ENCODE results near the gene IL12RB2. TPM values are rescaled to one million over a fixed set of nuclear protein-coding genes. Genes with fewer than 3 reads are reported as not detected.

Gene IL12RB2
- total and polyA plus RNA-seq, 2 donors (not counting 1 experiment from before 2014, with no cell fraction given): 0.67 TPM; not detected in 1

DNA sequence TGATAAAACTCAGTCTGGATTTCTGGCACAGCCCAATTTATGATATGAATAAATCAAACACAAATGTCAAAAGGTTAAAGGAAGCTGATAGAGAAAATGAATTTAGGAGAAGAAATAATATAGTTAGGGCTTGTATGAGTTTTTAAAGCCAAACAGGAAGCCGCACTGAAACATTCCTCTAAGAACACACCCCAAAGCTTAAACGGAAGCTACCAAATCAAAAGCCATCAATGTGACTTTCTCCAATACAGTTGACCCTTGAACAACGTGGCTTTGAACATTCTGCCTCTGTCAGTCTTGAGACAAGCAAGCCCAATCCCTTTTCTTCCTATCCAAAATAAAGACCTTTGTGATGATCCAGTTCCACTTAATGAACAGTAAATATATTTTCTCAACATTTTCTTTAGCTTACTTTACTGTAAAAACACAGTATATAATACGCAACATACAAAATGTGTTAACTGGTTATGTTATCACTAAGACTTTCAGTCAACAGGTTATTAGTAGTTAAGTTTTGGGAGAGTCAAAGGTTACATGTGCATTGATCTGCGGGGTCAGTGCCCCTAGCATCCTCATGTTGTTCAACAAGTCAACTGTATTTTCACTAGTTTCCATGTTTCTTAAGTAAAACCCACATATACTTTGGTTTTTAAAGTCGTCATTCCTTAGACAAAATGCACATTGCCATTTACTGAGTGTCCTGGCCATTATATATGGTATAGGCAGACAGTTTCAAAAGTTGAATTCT, 111.3 kb downstream of the IL12RB2 start:
- no peaks in the 10 kb centered on the region for H3K27me3 Mint-ChIP-seq
- DNase-seq (no peak), ATAC-seq (ENCODE audit: low read depth) (no peak)
- H3K9me3 Mint-ChIP-seq (ENCODE audit: insufficient read depth): no peaks in the 10 kb centered on the region
- H3K4me1 Mint-ChIP-seq: peaks cover 3% of the 10 kb centered on the region
- no peak overlapping the region for H3K4me3 Mint-ChIP-seq
- CTCF ChIA-PET: no interaction called here
- Histone ChIP-seq H3K4me2 (replicated peaks; ENCODE audit: low read depth, low read length, poor library complexity, severe bottlenecking) (no peak overlapping the region), H3K27ac (ENCODE audit: low read length in 2 of 2) (no peak overlapping the region), H3K9me3 (ENCODE audit: control extremely low read depth in 1 of 3, control insufficient read depth in 2 of 3, insufficient read depth in 1 of 3, low read length in 2 of 3) (no peaks in the 10 kb centered on the region), H3K79me2 (ENCODE audit: control insufficient read depth, insufficient read depth, low read length) (peaks cover 53% of the 10 kb centered on the region), H3K9ac (ENCODE audit: low read length) (no peak overlapping the region), H3K4me1 (ENCODE audit: control insufficient read depth in 2 of 2, insufficient read depth in 2 of 2, low read length in 2 of 2) (no peaks in the 10 kb centered on the region), H3K4me3 (ENCODE audit: control extremely low read depth in 1 of 5, extremely low read depth in 1 of 5, insufficient read depth in 1 of 5, low read depth in 2 of 5, low read length in 4 of 5) (no peak overlapping the region), H3K36me3 (replicated peaks in 1 of 2; ENCODE audit: control extremely low read depth in 1 of 2, control insufficient read depth in 1 of 2, extremely low read depth in 1 of 2, insufficient read depth in 2 of 2, low read length in 1 of 2) (peaks cover 31 to 95% of the 10 kb centered on the region in 2 experiments), H2AFZ (ENCODE audit: insufficient read depth, low read depth, low read length, poor library complexity, severe bottlenecking) (no peak overlapping the region), H3K27me3 (replicated peaks in 1 of 4; ENCODE audit: control extremely low read depth in 1 of 4, control insufficient read depth in 3 of 4, insufficient read depth in 4 of 4, low read length in 3 of 4) (no peaks in the 10 kb centered on the region), H4K20me1 (ENCODE audit: control insufficient read depth, insufficient read depth, low read length, poor library complexity, severe bottlenecking) (peaks cover 78% of the 10 kb centered on the region)
- POLR2A ChIA-PET: no interaction called here
- no peak overlapping the region for H3K27ac Mint-ChIP-seq
- intact Hi-C loops (cut with micrococcal nuclease): no loop called here
- 86% methylated on average over 2 of the region's 6 CpGs for WGBS (ENCODE audit: insufficient coverage)
- TF ChIP-seq EZH2 (IDR thresholded peaks at IDR 0.05; ENCODE audit: borderline replicate concordance, insufficient read depth, low read depth, low read length, poor library complexity, severe bottlenecking): no peak
- TF ChIP-seq, protein P1, sequence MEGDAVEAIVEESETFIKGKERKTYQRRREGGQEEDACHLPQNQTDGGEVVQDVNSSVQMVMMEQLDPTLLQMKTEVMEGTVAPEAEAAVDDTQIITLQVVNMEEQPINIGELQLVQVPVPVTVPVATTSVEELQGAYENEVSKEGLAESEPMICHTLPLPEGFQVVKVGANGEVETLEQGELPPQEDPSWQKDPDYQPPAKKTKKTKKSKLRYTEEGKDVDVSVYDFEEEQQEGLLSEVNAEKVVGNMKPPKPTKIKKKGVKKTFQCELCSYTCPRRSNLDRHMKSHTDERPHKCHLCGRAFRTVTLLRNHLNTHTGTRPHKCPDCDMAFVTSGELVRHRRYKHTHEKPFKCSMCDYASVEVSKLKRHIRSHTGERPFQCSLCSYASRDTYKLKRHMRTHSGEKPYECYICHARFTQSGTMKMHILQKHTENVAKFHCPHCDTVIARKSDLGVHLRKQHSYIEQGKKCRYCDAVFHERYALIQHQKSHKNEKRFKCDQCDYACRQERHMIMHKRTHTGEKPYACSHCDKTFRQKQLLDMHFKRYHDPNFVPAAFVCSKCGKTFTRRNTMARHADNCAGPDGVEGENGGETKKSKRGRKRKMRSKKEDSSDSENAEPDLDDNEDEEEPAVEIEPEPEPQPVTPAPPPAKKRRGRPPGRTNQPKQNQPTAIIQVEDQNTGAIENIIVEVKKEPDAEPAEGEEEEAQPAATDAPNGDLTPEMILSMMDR (IDR thresholded peaks at IDR 0.05): no peak

DNA sequence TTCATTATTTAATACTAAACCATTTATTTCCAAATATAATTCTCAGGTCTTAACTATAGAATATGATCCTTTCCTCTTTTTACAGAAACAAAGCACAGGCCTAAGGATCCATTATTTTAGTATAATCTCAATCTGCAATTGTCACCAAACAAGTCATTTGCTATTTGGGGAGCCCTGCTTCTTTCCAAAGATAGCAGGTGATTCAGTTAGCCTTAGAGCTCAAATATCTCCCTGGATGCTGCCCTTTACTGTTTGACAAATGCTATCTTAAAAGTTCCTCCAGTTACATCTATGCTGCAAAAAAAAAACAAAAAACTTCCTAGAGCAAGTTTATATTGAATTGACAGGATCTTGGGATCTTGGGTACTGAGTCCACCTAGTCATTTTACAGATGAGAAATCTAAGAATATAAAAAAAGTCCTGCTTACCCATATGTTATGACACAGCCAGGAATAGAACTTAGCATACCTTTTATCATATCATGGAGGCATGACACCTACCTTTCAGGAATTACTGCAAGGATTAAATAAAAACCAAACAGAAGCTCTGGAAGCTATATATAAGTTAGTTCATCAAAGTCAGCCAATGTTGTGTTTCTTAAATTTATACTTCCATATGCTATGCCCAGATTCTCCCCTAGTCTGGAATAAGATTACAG, 113.3 kb downstream of the IL12RB2 start:
- H2AFZ ChIP-seq (ENCODE audit: insufficient read depth, low read depth, low read length, poor library complexity, severe bottlenecking): no peak overlapping the region
- H3K27ac ChIP-seq (ENCODE audit: low read length in 2 of 2): no peak overlapping the region
- no peak overlapping the region for H3K4me2 ChIP-seq (replicated peaks; ENCODE audit: low read depth, low read length, poor library complexity, severe bottlenecking)
- H3K4me1 ChIP-seq (ENCODE audit: control insufficient read depth in 2 of 2, insufficient read depth in 2 of 2, low read length in 2 of 2): no peaks in the 10 kb centered on the region
- no peaks in the 10 kb centered on the region for H3K9me3 ChIP-seq (ENCODE audit: control extremely low read depth in 1 of 3, control insufficient read depth in 2 of 3, insufficient read depth in 1 of 3, low read length in 2 of 3)
- no peak overlapping the region for H3K4me3 ChIP-seq (ENCODE audit: control extremely low read depth in 1 of 5, extremely low read depth in 1 of 5, insufficient read depth in 1 of 5, low read depth in 2 of 5, low read length in 4 of 5)
- peaks cover 65% of the 10 kb centered on the region for H3K79me2 ChIP-seq (ENCODE audit: control insufficient read depth, insufficient read depth, low read length)
- peaks cover 10% of the 10 kb centered on the region for H3K4me1 Mint-ChIP-seq
- POLR2A ChIA-PET: no interaction called here
- H4K20me1 ChIP-seq (ENCODE audit: control insufficient read depth, insufficient read depth, low read length, poor library complexity, severe bottlenecking): peaks cover 71% of the 10 kb centered on the region
- DNase-seq (no peak), ATAC-seq (ENCODE audit: low read depth) (no peak)
- H3K27me3 ChIP-seq (replicated peaks in 1 of 4; ENCODE audit: control extremely low read depth in 1 of 4, control insufficient read depth in 3 of 4, insufficient read depth in 4 of 4, low read length in 3 of 4): no peaks in the 10 kb centered on the region
- CTCF ChIA-PET: no interaction called here
- H3K27ac Mint-ChIP-seq: no peak overlapping the region
- no peaks in the 10 kb centered on the region for H3K9me3 Mint-ChIP-seq (ENCODE audit: insufficient read depth)
- H3K36me3 ChIP-seq (replicated peaks in 1 of 2; ENCODE audit: control extremely low read depth in 1 of 2, control insufficient read depth in 1 of 2, extremely low read depth in 1 of 2, insufficient read depth in 2 of 2, low read length in 1 of 2): peaks cover 23 to 94% of the 10 kb centered on the region in 2 experiments
- H3K27me3 Mint-ChIP-seq: no peaks in the 10 kb centered on the region
- intact Hi-C loops (cut with micrococcal nuclease): no loop called here
- TF ChIP-seq, protein P1 (IDR thresholded peaks at IDR 0.05): no peak
- no peak for TF ChIP-seq EZH2 (IDR thresholded peaks at IDR 0.05; ENCODE audit: borderline replicate concordance, insufficient read depth, low read depth, low read length, poor library complexity, severe bottlenecking)
- no peak overlapping the region for H3K9ac ChIP-seq (ENCODE audit: low read length)
- H3K4me3 Mint-ChIP-seq: no peak overlapping the region
